ENCODE results near the gene OPRM1. TPM values are rescaled to one million over a fixed set of nuclear protein-coding genes. Genes with fewer than 3 reads are reported as not detected.
"Not testable (repeated sequence)": the region's sequence is repeated elsewhere in the genome, so short reads cannot be mapped to it uniquely, and the experiment has no call there.

Gene OPRM1
- total RNA-seq, 1 donor from 2014 or later, result not detected

- Mint-ChIP-seq H3K4me3 (no peak overlapping the region), H3K9me3 (no peaks in the 10 kb centered on the region), H3K4me1 (no peaks in the 10 kb centered on the region), H3K27me3 (ENCODE audit: low read depth) (no peaks in the 10 kb centered on the region), H3K36me3 (ENCODE audit: low read depth) (no peaks in the 10 kb centered on the region), H3K27ac (ENCODE audit: unreplicated experiment) (no peak overlapping the region)
- TF ChIP-seq CTCF (conservative IDR thresholded peaks at IDR 0.05), result no peak
- no peak for DNase-seq (ENCODE audit: low read depth, low spot score)
Measured at GRCh38 chr6:154071711-154072110, 32.7 kb downstream of the OPRM1 start.

- not testable (repeated sequence) for H3K27ac Mint-ChIP-seq (ENCODE audit: unreplicated experiment); H3K9me3 Mint-ChIP-seq; H3K4me3 Mint-ChIP-seq; H3K4me1 Mint-ChIP-seq; DNase-seq (ENCODE audit: low read depth, low spot score); H3K36me3 Mint-ChIP-seq (ENCODE audit: low read depth); H3K27me3 Mint-ChIP-seq (ENCODE audit: low read depth)
Measured at GRCh38 chr6:154078596-154078995, 39.6 kb downstream of the OPRM1 start.

GRCh38 chr6:154080461-154081189 lies 41.6 kb downstream of the OPRM1 start:
- DNase-seq (ENCODE audit: low read depth, low spot score), result no peak
- TF ChIP-seq CTCF (conservative IDR thresholded peaks at IDR 0.05), result no peak
- Mint-ChIP-seq H3K27me3 (ENCODE audit: low read depth) (no peaks in the 10 kb centered on the region), H3K4me3 (no peak overlapping the region), H3K4me1 (no peaks in the 10 kb centered on the region), H3K36me3 (ENCODE audit: low read depth) (no peaks in the 10 kb centered on the region), H3K9me3 (no peaks in the 10 kb centered on the region), H3K27ac (ENCODE audit: unreplicated experiment) (no peak overlapping the region)

GRCh38 chr6:154086510-154086909 lies 47.5 kb downstream of the OPRM1 start:
- Mint-ChIP-seq H3K27me3 (ENCODE audit: low read depth) (no peaks in the 10 kb centered on the region), H3K4me1 (no peaks in the 10 kb centered on the region), H3K4me3 (no peak overlapping the region), H3K27ac (ENCODE audit: unreplicated experiment) (no peak overlapping the region), H3K36me3 (ENCODE audit: low read depth) (no peaks in the 10 kb centered on the region), H3K9me3 (no peaks in the 10 kb centered on the region)
- DNase-seq (ENCODE audit: low read depth, low spot score), result no peak
- TF ChIP-seq CTCF (conservative IDR thresholded peaks at IDR 0.05), result no peak

- Mint-ChIP-seq H3K4me1 (no peaks in the 10 kb centered on the region), H3K27me3 (ENCODE audit: low read depth) (no peaks in the 10 kb centered on the region), H3K36me3 (ENCODE audit: low read depth) (no peaks in the 10 kb centered on the region), H3K4me3 (no peak overlapping the region), H3K9me3 (no peaks in the 10 kb centered on the region), H3K27ac (ENCODE audit: unreplicated experiment) (no peak overlapping the region)
- DNase-seq (ENCODE audit: low read depth, low spot score), result no peak
- no peak for TF ChIP-seq CTCF (conservative IDR thresholded peaks at IDR 0.05)
Measured at GRCh38 chr6:154092326-154092962, 53.4 kb downstream of the OPRM1 start.

All from neural crest cell (in vitro differentiated cells).